ENCODE data around the gene PPP6C.

- TF ChIP-seq EZH2 (IDR thresholded peaks at IDR 0.05; ENCODE audit: borderline replicate concordance, low read length) (no peak), CTCF (IDR thresholded peaks at IDR 0.05; ENCODE audit: low read length) (no peak)
Measured at GRCh38 chr9:125146247-125146646, 43.4 kb downstream of the PPP6C start.
